Neural cell (in vitro differentiated cells): Measurements from ENCODE around the gene TAF3. TPM values are rescaled to one million over a fixed set of nuclear protein-coding genes. Genes with fewer than 3 reads are reported as not detected.

Experiments
- H2AFZ ChIP-seq: fragments of 200-600, 300-800 bp; sonication (generic), shearing (Covaris generic); 2 replicates; pipeline ENCODE4 v1.6.0; 2014; ENCODE audit warnings: low read depth, mild to moderate bottlenecking, antibody characterized with exemption, low read length, moderate library complexity
- H3F3A ChIP-seq: fragments of 200-600 bp; shearing (Covaris generic); 2 replicates; pipeline ENCODE4 v1.6.1; 2016; ENCODE audit warnings: mild to moderate bottlenecking, moderate library complexity, mixed read lengths, antibody characterized with exemption, low read length; ENCODE audit not compliant: insufficient read depth, poor library complexity, severe bottlenecking
- H3K27ac ChIP-seq: fragments of 200-600, 300-800 bp; sonication (generic), shearing (Covaris generic); 2 replicates; pipeline ENCODE4 v1.5.1; 2014; ENCODE audit warnings: mild to moderate bottlenecking, low read length, moderate library complexity
- H3K27me3 ChIP-seq: fragments of 300-800, 200-600 bp; sonication (generic), shearing (Covaris generic); 2 replicates; pipeline ENCODE4 v1.6.0; 2014; ENCODE audit warnings: mild to moderate bottlenecking, low read depth, low read length, moderate library complexity; ENCODE audit not compliant: insufficient read depth
- H3K36me3 ChIP-seq: fragments of 300-800, 200-600 bp; sonication (generic), shearing (Covaris generic); 2 replicates; pipeline ENCODE4 v1.5.1; 2014; ENCODE audit warnings: mild to moderate bottlenecking, antibody characterized with exemption, low read length, moderate library complexity; ENCODE audit not compliant: insufficient read depth
- H3K4me2 ChIP-seq: fragments of 300-800, 200-600 bp; sonication (generic), shearing (Covaris generic); 2 replicates; pipeline ENCODE4 v1.6.0; 2014; ENCODE audit warnings: mild to moderate bottlenecking, low read length
- H3K4me3 ChIP-seq: fragments of 300-800, 200-600 bp; sonication (generic), shearing (Covaris generic); 2 replicates; pipeline ENCODE4 v1.5.1; 2014; ENCODE audit warnings: mild to moderate bottlenecking, low read length, moderate library complexity
- H3K79me2 ChIP-seq: fragments of 200-600 bp; shearing (Covaris generic); replicated peaks from 2 replicates; pipeline ENCODE4 v1.6.0; 2014; ENCODE audit warnings: mild to moderate bottlenecking, low read length, moderate library complexity; ENCODE audit not compliant: insufficient read depth
- H3K9ac ChIP-seq: fragments of 300-800, 200-600 bp; sonication (generic), shearing (Covaris generic); 2 replicates; pipeline ENCODE4 v1.6.1; 2016; ENCODE audit warnings: mild to moderate bottlenecking, low read length, mixed read lengths
- H3K9me2 ChIP-seq: fragments of 200-600 bp; shearing (Covaris generic); 2 replicates; pipeline ENCODE4 v1.6.1; 2016; ENCODE audit warnings: mild to moderate bottlenecking, low read length, mixed read lengths; ENCODE audit not compliant: insufficient read depth
- H3K9me3 ChIP-seq: fragments of 200-600, 300-800 bp; sonication (generic), shearing (Covaris generic); 2 replicates; pipeline ENCODE4 v1.6.1; 2016; ENCODE audit warnings: mild to moderate bottlenecking, mixed run types, low read length, moderate library complexity, mixed read lengths
- H4K20me1 ChIP-seq: fragments of 200-600 bp; shearing (Covaris generic); 2 replicates; pipeline ENCODE4 v1.6.1; 2016; ENCODE audit warnings: mild to moderate bottlenecking, mixed run types; ENCODE audit not compliant: insufficient read depth
- EP300 ChIP-seq: fragments of 450-650 bp; conservative IDR thresholded peaks from 2 replicates; pipeline ENCODE4 v1.6.1; 2014; ENCODE audit warnings: antibody characterized with exemption, mild to moderate bottlenecking, moderate library complexity; ENCODE audit not compliant: poor library complexity, severe bottlenecking
- EZH2 ChIP-seq: fragments of 200-600, 300-800 bp; shearing (Covaris generic), sonication (generic); IDR thresholded peaks from 2 replicates; pipeline ENCODE4 v1.6.1; 2014; ENCODE audit warnings: antibody characterized with exemption, low read length, borderline replicate concordance, mild to moderate bottlenecking; ENCODE audit not compliant: insufficient read depth, poor library complexity, severe bottlenecking
- MXI1 ChIP-seq: fragments of 450-650 bp; conservative IDR thresholded peaks from 2 replicates; pipeline ENCODE4 v1.6.1; 2014; ENCODE audit warnings: antibody characterized with exemption, mild to moderate bottlenecking; ENCODE audit not compliant: poor library complexity, severe bottlenecking
- POLR2AphosphoS5 ChIP-seq: IDR thresholded peaks from 2 replicates; pipeline ENCODE4 v1.6.1; 2012
- RAD21 ChIP-seq: fragments of 450-650 bp; conservative IDR thresholded peaks from 2 replicates; pipeline ENCODE4 v1.6.1; 2014; ENCODE audit warnings: antibody characterized with exemption, mild to moderate bottlenecking, moderate library complexity
- SMC3 ChIP-seq: fragments of 450-650 bp; conservative IDR thresholded peaks from 2 replicates; pipeline ENCODE4 v1.6.1; 2014; ENCODE audit warnings: antibody characterized with exemption, mild to moderate bottlenecking, moderate library complexity; ENCODE audit not compliant: poor library complexity
- TAF1 ChIP-seq: IDR thresholded peaks from 2 replicates; pipeline ENCODE4 v1.6.1; 2012; ENCODE audit warnings: low read depth
- polyA plus RNA-seq: library from polyadenylated mRNA; depleted of rRNA; stranded (reverse); fragments of >200 nt; gene quantifications from 2 replicates; pipeline ENCODE4 v1.2.3, GENCODE V29; 2014
- TF ChIP-seq, protein P1 (sequence below): fragments of 450-650 bp; IDR thresholded peaks from 2 replicates; pipeline ENCODE4 v1.5.1; 2014; ENCODE audit warnings: antibody characterized with exemption, mild to moderate bottlenecking, moderate library complexity; ENCODE audit not compliant: poor library complexity, severe bottlenecking
- TF ChIP-seq, protein P2 (sequence below): IDR thresholded peaks from 2 replicates; pipeline ENCODE4 v1.6.1; 2012; ENCODE audit warnings: borderline replicate concordance

The TAF3 gene
- polyA plus RNA-seq, 1 donor from 2014 or later, result 2.0 TPM

DNA sequence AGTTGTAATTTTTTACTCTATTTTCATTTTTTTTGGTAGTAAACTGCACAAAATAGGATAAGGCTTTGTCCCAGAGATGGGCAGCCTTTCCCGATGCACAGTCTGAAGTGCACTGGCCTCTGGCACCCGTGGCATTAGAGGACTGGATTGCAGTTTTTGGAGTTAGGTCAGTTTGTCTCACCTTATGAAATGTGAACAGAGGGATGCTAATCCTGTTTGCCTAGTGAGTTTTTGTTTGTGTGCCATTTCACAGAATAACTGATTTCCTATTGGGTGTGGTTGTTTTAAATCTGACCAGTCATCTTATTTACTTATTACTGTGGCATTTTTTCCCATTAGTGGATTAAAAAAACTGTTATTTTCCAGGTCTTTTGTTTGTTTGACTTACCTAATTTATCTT, 126.7 kb downstream of the TAF3 start:
- TF ChIP-seq EP300, result no peak
- TF ChIP-seq, protein P1, sequence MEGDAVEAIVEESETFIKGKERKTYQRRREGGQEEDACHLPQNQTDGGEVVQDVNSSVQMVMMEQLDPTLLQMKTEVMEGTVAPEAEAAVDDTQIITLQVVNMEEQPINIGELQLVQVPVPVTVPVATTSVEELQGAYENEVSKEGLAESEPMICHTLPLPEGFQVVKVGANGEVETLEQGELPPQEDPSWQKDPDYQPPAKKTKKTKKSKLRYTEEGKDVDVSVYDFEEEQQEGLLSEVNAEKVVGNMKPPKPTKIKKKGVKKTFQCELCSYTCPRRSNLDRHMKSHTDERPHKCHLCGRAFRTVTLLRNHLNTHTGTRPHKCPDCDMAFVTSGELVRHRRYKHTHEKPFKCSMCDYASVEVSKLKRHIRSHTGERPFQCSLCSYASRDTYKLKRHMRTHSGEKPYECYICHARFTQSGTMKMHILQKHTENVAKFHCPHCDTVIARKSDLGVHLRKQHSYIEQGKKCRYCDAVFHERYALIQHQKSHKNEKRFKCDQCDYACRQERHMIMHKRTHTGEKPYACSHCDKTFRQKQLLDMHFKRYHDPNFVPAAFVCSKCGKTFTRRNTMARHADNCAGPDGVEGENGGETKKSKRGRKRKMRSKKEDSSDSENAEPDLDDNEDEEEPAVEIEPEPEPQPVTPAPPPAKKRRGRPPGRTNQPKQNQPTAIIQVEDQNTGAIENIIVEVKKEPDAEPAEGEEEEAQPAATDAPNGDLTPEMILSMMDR, result no peak
- no peak for TF ChIP-seq EZH2
- no peak for TF ChIP-seq POLR2AphosphoS5
- TF ChIP-seq TAF1, result no peak
- TF ChIP-seq MXI1, result no peak
- TF ChIP-seq SMC3, result no peak
- TF ChIP-seq, protein P2, sequence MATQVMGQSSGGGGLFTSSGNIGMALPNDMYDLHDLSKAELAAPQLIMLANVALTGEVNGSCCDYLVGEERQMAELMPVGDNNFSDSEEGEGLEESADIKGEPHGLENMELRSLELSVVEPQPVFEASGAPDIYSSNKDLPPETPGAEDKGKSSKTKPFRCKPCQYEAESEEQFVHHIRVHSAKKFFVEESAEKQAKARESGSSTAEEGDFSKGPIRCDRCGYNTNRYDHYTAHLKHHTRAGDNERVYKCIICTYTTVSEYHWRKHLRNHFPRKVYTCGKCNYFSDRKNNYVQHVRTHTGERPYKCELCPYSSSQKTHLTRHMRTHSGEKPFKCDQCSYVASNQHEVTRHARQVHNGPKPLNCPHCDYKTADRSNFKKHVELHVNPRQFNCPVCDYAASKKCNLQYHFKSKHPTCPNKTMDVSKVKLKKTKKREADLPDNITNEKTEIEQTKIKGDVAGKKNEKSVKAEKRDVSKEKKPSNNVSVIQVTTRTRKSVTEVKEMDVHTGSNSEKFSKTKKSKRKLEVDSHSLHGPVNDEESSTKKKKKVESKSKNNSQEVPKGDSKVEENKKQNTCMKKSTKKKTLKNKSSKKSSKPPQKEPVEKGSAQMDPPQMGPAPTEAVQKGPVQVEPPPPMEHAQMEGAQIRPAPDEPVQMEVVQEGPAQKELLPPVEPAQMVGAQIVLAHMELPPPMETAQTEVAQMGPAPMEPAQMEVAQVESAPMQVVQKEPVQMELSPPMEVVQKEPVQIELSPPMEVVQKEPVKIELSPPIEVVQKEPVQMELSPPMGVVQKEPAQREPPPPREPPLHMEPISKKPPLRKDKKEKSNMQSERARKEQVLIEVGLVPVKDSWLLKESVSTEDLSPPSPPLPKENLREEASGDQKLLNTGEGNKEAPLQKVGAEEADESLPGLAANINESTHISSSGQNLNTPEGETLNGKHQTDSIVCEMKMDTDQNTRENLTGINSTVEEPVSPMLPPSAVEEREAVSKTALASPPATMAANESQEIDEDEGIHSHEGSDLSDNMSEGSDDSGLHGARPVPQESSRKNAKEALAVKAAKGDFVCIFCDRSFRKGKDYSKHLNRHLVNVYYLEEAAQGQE, result no peak
- no peaks in the 10 kb centered on the region for H3K9me3 ChIP-seq
- H2AFZ ChIP-seq, result no peak overlapping the region
- no peak overlapping the region for H3K27ac ChIP-seq
- H3K36me3 ChIP-seq, result no peaks in the 10 kb centered on the region
- no peaks in the 10 kb centered on the region for H3K79me2 ChIP-seq
- H3K9ac ChIP-seq, result no peak overlapping the region
- no peak overlapping the region for H3K4me3 ChIP-seq
- no peak overlapping the region for H3K4me2 ChIP-seq
- no peaks in the 10 kb centered on the region for H3K27me3 ChIP-seq
- H3F3A ChIP-seq, result no peaks in the 10 kb centered on the region
- no peaks in the 10 kb centered on the region for H3K9me2 ChIP-seq
- no peaks in the 10 kb centered on the region for H4K20me1 ChIP-seq

DNA sequence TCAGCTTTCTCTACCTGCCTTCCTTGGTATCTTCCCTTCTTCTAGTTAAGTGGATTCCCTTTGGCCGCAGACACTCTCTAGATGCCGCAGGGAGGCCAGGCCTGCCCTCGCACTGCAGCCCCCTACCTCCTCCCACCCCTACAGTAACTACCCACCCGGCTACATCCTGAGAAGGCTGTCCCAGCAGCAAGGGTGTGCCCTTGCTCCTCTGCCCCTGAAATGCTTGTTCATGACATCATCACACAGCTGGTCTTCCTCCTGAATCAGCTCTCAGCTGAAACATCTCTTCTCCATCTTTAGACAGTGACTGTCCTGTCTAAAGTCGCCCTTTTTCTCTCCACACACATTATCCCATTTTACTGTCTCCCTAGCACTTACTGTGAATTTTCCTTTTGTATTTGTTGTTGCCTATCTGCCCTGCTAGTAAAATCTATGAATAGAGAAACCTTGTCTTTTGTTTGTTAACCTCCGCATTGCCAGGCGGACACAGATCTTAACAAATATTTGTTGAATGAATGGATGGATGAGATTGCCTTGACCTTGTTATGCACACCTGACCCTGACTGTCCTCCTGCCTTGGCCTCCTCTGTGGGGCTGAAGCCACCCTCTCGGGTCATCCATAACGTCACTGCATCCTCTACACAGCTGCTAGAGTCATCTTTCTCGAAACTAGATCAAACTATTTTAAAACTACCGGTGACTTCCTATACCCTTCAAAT, 127.3 kb downstream of the TAF3 start:
- Histone ChIP-seq H3K9ac (no peak overlapping the region), H2AFZ (no peak overlapping the region), H3K4me3 (no peak overlapping the region), H3F3A (no peaks in the 10 kb centered on the region), H3K4me2 (no peak overlapping the region), H3K9me3 (no peaks in the 10 kb centered on the region), H3K9me2 (no peaks in the 10 kb centered on the region), H3K27ac (no peak overlapping the region), H3K27me3 (no peaks in the 10 kb centered on the region), H4K20me1 (no peaks in the 10 kb centered on the region), H3K36me3 (no peaks in the 10 kb centered on the region), H3K79me2 (no peaks in the 10 kb centered on the region)
- TF ChIP-seq, protein P1, result no peak
- TF ChIP-seq RAD21 (no peak), SMC3 (no peak)
- TF ChIP-seq, protein P2, result no peak
